Activated B cell treated with CpG ODN at 0.5 μM for 24 hours (primary cell): ENCODE results near the gene ROCK2. TPM values are rescaled to one million over a fixed set of nuclear protein-coding genes. Genes with fewer than 3 reads are reported as not detected.

Experiments used
- ATAC-seq: fragments of 200-7000 bp; cut with Tn5 transposase; one replicate; pipeline ENCODE4 v1.10.0; 2021; ENCODE audit warnings: low read depth, mild to moderate bottlenecking, moderate library complexity
- CTCF ChIA-PET: fragments of 350-600 bp; sonication (Branson Sonifier 250); formaldehyde crosslinking; loops from one replicate; lab custom pipeline; 2021; ENCODE audit warnings: antibody characterized with exemption; lab: Charles Lee
- POLR2A ChIA-PET: fragments of 350-600 bp; sonication (Branson Sonifier 250); formaldehyde crosslinking; loops from one replicate; lab custom pipeline; 2021; ENCODE audit warnings: antibody characterized with exemption; lab: Charles Lee
- DNase-seq: peaks from one replicate; pipeline ENCODE4 v3.0.0; 2022
- H3K27ac Mint-ChIP-seq: one replicate; pipeline ENCODE4 v1.8.0; 2020; ENCODE audit warnings: mixed read lengths
- H3K27me3 Mint-ChIP-seq: one replicate; pipeline ENCODE4 v1.8.0; 2021; ENCODE audit warnings: mixed read lengths
- H3K36me3 Mint-ChIP-seq: one replicate; pipeline ENCODE4 v1.8.0; 2021; ENCODE audit warnings: low read depth, mixed read lengths
- H3K4me1 Mint-ChIP-seq: one replicate; pipeline ENCODE4 v1.8.0; 2021; ENCODE audit warnings: mixed read lengths
- H3K4me3 Mint-ChIP-seq: one replicate; pipeline ENCODE4 v1.8.0; 2020; ENCODE audit warnings: mild to moderate bottlenecking, mixed read lengths
- H3K9me3 Mint-ChIP-seq: one replicate; pipeline ENCODE4 v1.8.0; 2020; ENCODE audit warnings: mixed read lengths
- intact Hi-C: fragments of 100-400 bp; cut with micrococcal nuclease; formaldehyde crosslinking; loops from one replicate; pipeline ENCODE4 v1.15.1; 2024
- total RNA-seq: library from RNA; stranded (reverse); gene quantifications from 2 replicates; pipeline ENCODE4 v1.2.3, GENCODE V29; 2022
- TF ChIP-seq, protein P1 (sequence below): fragments of 200-600 bp; IDR thresholded peaks from one replicate; pipeline ENCODE4 v1.8.0; 2022; ENCODE audit warnings: antibody characterized with exemption, mild to moderate bottlenecking

Gene ROCK2
- total RNA-seq, 1 donor from 2014 or later: 18.8 TPM

DNA sequence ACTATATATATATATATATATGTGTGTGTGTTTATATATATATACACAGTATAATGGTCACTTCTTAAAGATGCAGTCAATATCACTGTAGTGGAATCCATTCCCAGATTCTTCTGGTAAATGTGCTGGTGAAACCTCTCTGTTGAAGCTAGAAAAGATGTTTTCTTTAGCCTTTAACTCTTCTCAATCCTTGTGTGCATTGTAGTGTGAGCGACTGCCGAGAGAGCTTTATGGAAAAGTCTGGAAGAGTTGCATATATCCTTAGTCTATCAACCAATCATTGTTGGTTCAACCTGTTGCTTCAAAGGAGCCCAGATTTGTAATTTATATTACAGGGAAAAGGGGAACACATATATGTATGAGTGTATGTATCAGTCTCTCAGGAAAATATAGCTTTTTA, 161.5 kb downstream of the ROCK2 start:
- Mint-ChIP-seq H3K27ac (no peak overlapping the region), H3K9me3 (no peaks in the 10 kb centered on the region), H3K4me3 (no peak overlapping the region), H3K4me1 (no peaks in the 10 kb centered on the region), H3K36me3 (peaks cover 44% of the 10 kb centered on the region), H3K27me3 (no peaks in the 10 kb centered on the region)
- DNase-seq: no peak
- intact Hi-C loops: no loop called here
- TF ChIP-seq, protein P1, sequence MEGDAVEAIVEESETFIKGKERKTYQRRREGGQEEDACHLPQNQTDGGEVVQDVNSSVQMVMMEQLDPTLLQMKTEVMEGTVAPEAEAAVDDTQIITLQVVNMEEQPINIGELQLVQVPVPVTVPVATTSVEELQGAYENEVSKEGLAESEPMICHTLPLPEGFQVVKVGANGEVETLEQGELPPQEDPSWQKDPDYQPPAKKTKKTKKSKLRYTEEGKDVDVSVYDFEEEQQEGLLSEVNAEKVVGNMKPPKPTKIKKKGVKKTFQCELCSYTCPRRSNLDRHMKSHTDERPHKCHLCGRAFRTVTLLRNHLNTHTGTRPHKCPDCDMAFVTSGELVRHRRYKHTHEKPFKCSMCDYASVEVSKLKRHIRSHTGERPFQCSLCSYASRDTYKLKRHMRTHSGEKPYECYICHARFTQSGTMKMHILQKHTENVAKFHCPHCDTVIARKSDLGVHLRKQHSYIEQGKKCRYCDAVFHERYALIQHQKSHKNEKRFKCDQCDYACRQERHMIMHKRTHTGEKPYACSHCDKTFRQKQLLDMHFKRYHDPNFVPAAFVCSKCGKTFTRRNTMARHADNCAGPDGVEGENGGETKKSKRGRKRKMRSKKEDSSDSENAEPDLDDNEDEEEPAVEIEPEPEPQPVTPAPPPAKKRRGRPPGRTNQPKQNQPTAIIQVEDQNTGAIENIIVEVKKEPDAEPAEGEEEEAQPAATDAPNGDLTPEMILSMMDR: no peak
- ChIA-PET CTCF (interaction anchor here (0.6 to 0.7 kb wide), 2 partner anchors 51 to 283 kb away, joined by 3 read pairs; partner anchors contain the start of gene E2F6), POLR2A (no interaction called here)
- no peak for ATAC-seq

DNA sequence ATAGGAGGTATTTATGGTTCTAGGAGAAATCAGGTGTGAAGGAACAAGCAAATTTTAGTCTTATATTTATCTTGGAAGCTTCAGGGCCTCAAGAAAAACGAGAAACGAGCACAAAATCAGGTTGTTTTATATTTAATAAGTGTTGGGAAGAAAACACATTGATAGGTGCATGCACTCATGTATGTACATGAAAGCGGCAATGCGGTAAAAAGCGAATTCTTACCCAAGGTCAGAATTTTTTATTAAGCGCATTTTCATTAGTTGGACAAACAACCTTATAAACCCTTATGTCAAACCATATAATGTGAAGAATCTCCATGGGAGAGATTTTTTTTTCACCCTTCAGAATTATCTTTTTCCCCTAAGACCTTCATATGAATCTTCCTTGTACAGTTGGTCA, 163.8 kb downstream of the ROCK2 start:
- Mint-ChIP-seq H3K4me1 (no peaks in the 10 kb centered on the region), H3K27ac (no peak overlapping the region), H3K9me3 (no peaks in the 10 kb centered on the region), H3K4me3 (no peak overlapping the region), H3K27me3 (no peaks in the 10 kb centered on the region), H3K36me3 (peaks cover 39% of the 10 kb centered on the region)
- TF ChIP-seq, protein P1: no peak
- ChIA-PET POLR2A (no interaction called here), CTCF (no interaction called here)
- intact Hi-C loops: no loop called here
- no peak for ATAC-seq
- DNase-seq: no peak

DNA sequence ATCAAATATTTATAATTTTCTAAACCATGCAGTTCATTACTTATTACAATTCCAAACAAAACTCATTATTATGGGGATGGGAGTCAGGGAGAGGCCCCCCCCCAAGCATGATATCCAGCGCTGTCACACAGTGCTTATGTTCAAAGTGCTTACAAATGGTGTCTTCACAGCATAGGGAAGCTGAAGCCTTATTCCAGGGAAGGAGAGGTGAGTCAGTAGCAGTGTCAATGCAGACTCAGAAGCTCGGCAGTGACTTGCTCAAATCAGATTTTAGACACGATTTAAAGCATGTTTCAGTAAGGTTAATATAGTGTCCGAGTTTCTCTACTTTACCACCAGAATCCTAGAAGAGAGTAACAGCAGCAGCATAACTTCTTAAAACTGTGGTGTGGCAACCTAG, 164.5 kb downstream of the ROCK2 start:
- no peak for ATAC-seq
- no peak overlapping the region for H3K27ac Mint-ChIP-seq

GRCh38 chr2:11179196-11179595, 165.2 kb downstream of the ROCK2 start:
- CTCF ChIA-PET: no interaction called here
- intact Hi-C loops: no loop called here
- H3K4me3 Mint-ChIP-seq: no peak overlapping the region
- DNase-seq (no peak), ATAC-seq (no peak)
- POLR2A ChIA-PET: no interaction called here
- no peak overlapping the region for H3K27ac Mint-ChIP-seq
- H3K36me3 Mint-ChIP-seq: peaks cover 30% of the 10 kb centered on the region
- TF ChIP-seq, protein P1: no peak
- H3K9me3 Mint-ChIP-seq: no peaks in the 10 kb centered on the region
- no peaks in the 10 kb centered on the region for H3K4me1 Mint-ChIP-seq
- H3K27me3 Mint-ChIP-seq: no peaks in the 10 kb centered on the region

More for the DNA sequence above, 164.5 kb downstream of the ROCK2 start:
- Mint-ChIP-seq H3K4me3 (no peak overlapping the region), H3K9me3 (no peaks in the 10 kb centered on the region), H3K36me3 (peaks cover 33% of the 10 kb centered on the region), H3K27me3 (no peaks in the 10 kb centered on the region), H3K4me1 (no peaks in the 10 kb centered on the region)
- intact Hi-C loops: no loop called here
- TF ChIP-seq, protein P1: no peak
- ChIA-PET POLR2A (no interaction called here), CTCF (no interaction called here)
- DNase-seq: no peak

DNA sequence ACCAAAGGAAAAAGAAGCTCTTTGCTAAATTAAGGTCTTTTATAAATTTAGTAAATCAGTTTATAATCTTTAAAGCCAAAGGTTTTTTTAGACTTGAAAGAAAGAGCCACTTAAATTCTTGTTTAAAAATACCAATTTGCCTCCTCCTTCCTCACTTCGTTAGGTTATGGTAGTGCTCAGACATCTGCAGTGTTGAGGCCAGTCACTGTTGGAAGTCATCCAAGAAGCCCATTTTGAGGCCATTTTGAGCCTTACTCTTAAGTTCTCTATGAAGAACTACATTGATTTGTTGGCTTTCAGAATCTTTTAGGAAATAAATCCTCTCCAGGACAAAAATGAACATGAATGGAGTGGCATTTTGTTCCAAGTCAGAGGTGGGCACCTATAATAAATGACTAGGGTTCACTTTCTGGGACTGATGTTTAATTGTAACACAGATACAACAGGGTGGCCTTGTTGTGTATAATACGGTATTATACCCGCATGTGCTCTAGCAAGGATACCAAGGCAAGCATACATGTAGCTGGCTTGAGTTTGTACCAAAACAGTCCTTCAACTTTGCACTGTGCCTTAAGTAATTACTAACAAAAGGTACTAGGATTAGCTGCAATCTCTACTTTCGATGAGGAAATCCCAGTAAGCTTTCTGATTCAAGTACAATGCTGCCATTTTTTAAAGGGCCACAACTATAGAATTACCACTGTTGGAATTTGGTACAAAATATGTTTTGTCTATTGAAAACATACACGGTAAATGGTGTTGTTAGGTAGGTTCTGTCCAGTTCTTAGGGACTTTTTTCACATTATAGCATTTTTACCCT, 166.4 kb downstream of the ROCK2 start:
- ATAC-seq: no peak
- Mint-ChIP-seq H3K4me1 (no peaks in the 10 kb centered on the region), H3K9me3 (no peaks in the 10 kb centered on the region), H3K27me3 (no peaks in the 10 kb centered on the region), H3K4me3 (no peak overlapping the region), H3K27ac (no peak overlapping the region), H3K36me3 (peaks cover 26% of the 10 kb centered on the region)
- intact Hi-C loops: no loop called here
- TF ChIP-seq, protein P1: no peak
- ChIA-PET POLR2A (no interaction called here), CTCF (no interaction called here)
- DNase-seq: no peak
